ENCODE data around the gene SH3BGRL. TPM values are rescaled to one million over a fixed set of nuclear protein-coding genes. Genes with fewer than 3 reads are reported as not detected.

SH3BGRL gene
- total RNA-seq, 4 donors from 2014 or later, result 37.0 to 97.5 (median 68.1) TPM

- no peak for DNase-seq
- Histone ChIP-seq H3K4me1 (no peaks in the 10 kb centered on the region), H3K36me3 (no peaks in the 10 kb centered on the region), H3K27ac (no peak overlapping the region), H3K4me3 (no peak overlapping the region), H3K27me3 (no peaks in the 10 kb centered on the region), H3K9me3 (no peaks in the 10 kb centered on the region)
- 75 to 83% methylated on average over 1 to 2 of the region's 2 CpGs for WGBS, 2 donors (ENCODE audit: low coverage in 1 of 2)
- intact Hi-C loops (cut with DNase I; ENCODE audit: low total_unique reads) (no loop called here), in situ Hi-C loops (cut with MboI; ENCODE audit: low pct_ligation_motif_present in 1 of 4, low pct_unique_long_range_greater_than_20kb in 1 of 4, low sequenced_read_pairs in 3 of 4) (no loop called here)
- no peak for TF ChIP-seq CTCF (IDR thresholded peaks at IDR 0.05)
- no peak for TF ChIP-seq POLR2A (IDR thresholded peaks at IDR 0.05)
- TF ChIP-seq POLR2AphosphoS5 (IDR thresholded peaks at IDR 0.05), result no peak
- TF ChIP-seq EP300 (IDR thresholded peaks at IDR 0.05; ENCODE audit: low read depth), result no peak
These were observed 3.6 kb downstream of the SH3BGRL start for GRCh38 chrX:81205551-81205950.

DNA sequence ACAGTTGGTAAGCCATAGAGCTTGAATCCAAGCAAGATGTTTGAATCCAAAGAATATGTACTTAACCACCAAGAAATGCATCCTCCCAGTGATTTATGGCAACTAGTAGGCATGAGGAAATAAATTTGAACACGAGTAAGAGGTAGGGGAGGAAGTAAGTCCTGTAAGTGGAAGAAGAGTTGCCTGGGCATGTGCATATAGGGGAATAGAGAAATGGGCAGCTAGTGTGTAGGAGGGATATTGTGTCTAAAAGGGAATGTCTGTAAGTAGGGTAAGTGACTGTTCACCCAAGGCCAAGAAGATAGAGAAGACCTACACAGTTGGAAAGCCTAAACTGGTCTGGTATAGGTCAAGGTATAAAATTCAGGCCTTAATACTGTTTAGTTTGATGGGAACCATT lies 4.6 kb downstream of the SH3BGRL start:
- Histone ChIP-seq H3K36me3 (no peaks in the 10 kb centered on the region), H3K27ac (no peak overlapping the region), H3K4me3 (no peak overlapping the region), H3K9me3 (no peaks in the 10 kb centered on the region), H3K4me1 (no peaks in the 10 kb centered on the region), H3K27me3 (no peaks in the 10 kb centered on the region)
- in situ Hi-C loops (cut with MboI; ENCODE audit: low pct_ligation_motif_present in 1 of 4, low pct_unique_long_range_greater_than_20kb in 1 of 4, low sequenced_read_pairs in 3 of 4) (no loop called here), intact Hi-C loops (cut with DNase I; ENCODE audit: low total_unique reads) (no loop called here)
- no peak for DNase-seq
- 17 to 28% methylated on average over 1 of the region's 1 CpG for WGBS, 2 donors (ENCODE audit: low coverage in 1 of 2)
- no peak for TF ChIP-seq POLR2AphosphoS5 (IDR thresholded peaks at IDR 0.05)
- no peak for TF ChIP-seq POLR2A (IDR thresholded peaks at IDR 0.05)
- no peak for TF ChIP-seq CTCF (IDR thresholded peaks at IDR 0.05)
- TF ChIP-seq EP300 (IDR thresholded peaks at IDR 0.05; ENCODE audit: low read depth), result no peak

GRCh38 chrX:81208916-81209315 lies 7.0 kb downstream of the SH3BGRL start:
- Histone ChIP-seq H3K27me3 (no peaks in the 10 kb centered on the region), H3K4me1 (no peaks in the 10 kb centered on the region), H3K36me3 (no peaks in the 10 kb centered on the region), H3K4me3 (no peak overlapping the region), H3K27ac (no peak overlapping the region), H3K9me3 (no peaks in the 10 kb centered on the region)
- intact Hi-C loops (cut with DNase I; ENCODE audit: low total_unique reads), result loop anchor here (2.0 kb wide), 1 partner anchor 48 kb away; no protein-coding TSS in a partner anchor
- WGBS, 2 donors (ENCODE audit: low coverage in 1 of 2), result 69 to 79% methylated on average over 2 to 8 of the region's 8 CpGs
- no peak for TF ChIP-seq EP300 (IDR thresholded peaks at IDR 0.05; ENCODE audit: low read depth)
- no peak for TF ChIP-seq CTCF (IDR thresholded peaks at IDR 0.05)
- no peak for TF ChIP-seq POLR2A (IDR thresholded peaks at IDR 0.05)
- no peak for DNase-seq
- in situ Hi-C loops (cut with MboI; ENCODE audit: low pct_ligation_motif_present in 1 of 4, low pct_unique_long_range_greater_than_20kb in 1 of 4, low sequenced_read_pairs in 3 of 4), result no loop called here

GRCh38 chrX:81215685-81216084 lies 13.8 kb downstream of the SH3BGRL start:
- intact Hi-C loops (cut with DNase I; ENCODE audit: low total_unique reads) (no loop called here), in situ Hi-C loops (cut with MboI; ENCODE audit: low pct_ligation_motif_present in 1 of 4, low pct_unique_long_range_greater_than_20kb in 1 of 4, low sequenced_read_pairs in 3 of 4) (no loop called here)
- Histone ChIP-seq H3K4me1 (no peaks in the 10 kb centered on the region), H3K9me3 (no peaks in the 10 kb centered on the region), H3K27ac (no peak overlapping the region), H3K27me3 (no peaks in the 10 kb centered on the region), H3K4me3 (no peak overlapping the region), H3K36me3 (no peaks in the 10 kb centered on the region)
- 61% methylated on average over 1 of the region's 1 CpG; no CpG with 5 or more reads in 1 of the 2 donors for WGBS, 2 donors (ENCODE audit: low coverage in 1 of 2)
- no peak for DNase-seq
- TF ChIP-seq POLR2AphosphoS5 (IDR thresholded peaks at IDR 0.05), result no peak
- no peak for TF ChIP-seq CTCF (IDR thresholded peaks at IDR 0.05)
- no peak for TF ChIP-seq POLR2A (IDR thresholded peaks at IDR 0.05)
- TF ChIP-seq EP300 (IDR thresholded peaks at IDR 0.05; ENCODE audit: low read depth), result no peak

Data from transverse colon (tissue), 4 donors.